RWPE1 (cell line): ENCODE results near the gene LPAR6.

Source experiments
- CTCF ChIA-PET: fragments of 350-600 bp; sonication (Branson Sonifier 250); formaldehyde crosslinking; extraction: SDS; loops from one replicate; lab custom pipeline; 2021; lab: Yijun Ruan, JAX
- POLR2A ChIA-PET: fragments of 400-600 bp; formaldehyde crosslinking; extraction: SDS; loops from one replicate; lab custom pipeline; 2020; ENCODE audit warnings: antibody characterized with exemption; ENCODE audit not compliant: low non-redundant PET; lab: Yijun Ruan, JAX
- DNase-seq: peaks from one replicate; pipeline ENCODE4 v3.0.0; 2012; ENCODE audit warnings: low spot score
- H3K27ac ChIP-seq: fragments of 450-650 bp; 2 replicates; pipeline ENCODE4 v1.5.1; 2017
- TF ChIP-seq, protein P1 (sequence below): fragments of 450-650 bp; conservative IDR thresholded peaks from 2 replicates; pipeline ENCODE4 v1.5.1; 2017; ENCODE audit warnings: low read depth, mild to moderate bottlenecking

The LPAR6 gene

DNA sequence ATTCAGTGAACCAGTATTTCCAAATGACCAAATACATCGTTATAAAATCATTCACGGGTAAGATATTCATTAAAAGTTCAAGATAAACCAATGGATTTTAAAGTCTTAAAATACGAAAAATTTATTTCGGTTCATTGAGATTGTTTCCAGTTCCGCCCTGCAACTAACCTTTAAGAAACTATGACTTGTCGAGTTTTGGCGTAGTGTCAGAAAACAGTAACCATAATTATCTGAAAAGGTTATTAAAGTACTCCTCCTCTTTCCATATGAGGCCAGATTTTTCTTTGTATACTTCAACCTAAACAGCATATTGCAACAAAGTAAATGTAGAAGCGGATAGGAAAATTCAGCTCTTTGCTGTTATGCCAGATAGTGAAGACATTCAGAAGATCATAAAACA is 26.1 kb downstream of the LPAR6 start:
- TF ChIP-seq, protein P1, sequence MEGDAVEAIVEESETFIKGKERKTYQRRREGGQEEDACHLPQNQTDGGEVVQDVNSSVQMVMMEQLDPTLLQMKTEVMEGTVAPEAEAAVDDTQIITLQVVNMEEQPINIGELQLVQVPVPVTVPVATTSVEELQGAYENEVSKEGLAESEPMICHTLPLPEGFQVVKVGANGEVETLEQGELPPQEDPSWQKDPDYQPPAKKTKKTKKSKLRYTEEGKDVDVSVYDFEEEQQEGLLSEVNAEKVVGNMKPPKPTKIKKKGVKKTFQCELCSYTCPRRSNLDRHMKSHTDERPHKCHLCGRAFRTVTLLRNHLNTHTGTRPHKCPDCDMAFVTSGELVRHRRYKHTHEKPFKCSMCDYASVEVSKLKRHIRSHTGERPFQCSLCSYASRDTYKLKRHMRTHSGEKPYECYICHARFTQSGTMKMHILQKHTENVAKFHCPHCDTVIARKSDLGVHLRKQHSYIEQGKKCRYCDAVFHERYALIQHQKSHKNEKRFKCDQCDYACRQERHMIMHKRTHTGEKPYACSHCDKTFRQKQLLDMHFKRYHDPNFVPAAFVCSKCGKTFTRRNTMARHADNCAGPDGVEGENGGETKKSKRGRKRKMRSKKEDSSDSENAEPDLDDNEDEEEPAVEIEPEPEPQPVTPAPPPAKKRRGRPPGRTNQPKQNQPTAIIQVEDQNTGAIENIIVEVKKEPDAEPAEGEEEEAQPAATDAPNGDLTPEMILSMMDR: no peak
- ChIA-PET CTCF (interaction anchor here (0.6 kb wide), 1 partner anchor 149 kb away, joined by 3 read pairs; no protein-coding TSS in a partner anchor), POLR2A (no interaction called here)
- no peak for DNase-seq
- no peak overlapping the region for H3K27ac ChIP-seq

DNA sequence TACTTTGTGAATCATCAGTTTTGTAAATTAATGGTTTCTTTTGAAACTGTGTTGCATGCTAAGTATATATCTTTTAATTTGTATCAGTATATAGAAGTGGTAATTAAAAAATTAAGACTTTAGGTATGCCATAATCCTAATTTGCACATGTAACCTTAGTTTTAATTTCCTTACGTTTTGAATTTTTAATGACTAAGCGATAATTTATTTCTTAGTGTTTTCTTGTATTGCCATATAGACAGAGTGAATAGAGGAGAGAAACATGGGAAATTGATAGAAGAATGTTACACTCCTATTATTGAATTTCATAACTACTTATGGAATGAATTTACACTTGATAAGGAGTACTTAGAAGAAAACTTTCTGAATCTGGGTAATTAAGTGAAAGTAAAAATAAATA is 29.5 kb downstream of the LPAR6 start:
- DNase-seq: no peak
- no peak overlapping the region for H3K27ac ChIP-seq
- ChIA-PET CTCF (no interaction called here), POLR2A (no interaction called here)
- TF ChIP-seq, protein P1: no peak

DNA sequence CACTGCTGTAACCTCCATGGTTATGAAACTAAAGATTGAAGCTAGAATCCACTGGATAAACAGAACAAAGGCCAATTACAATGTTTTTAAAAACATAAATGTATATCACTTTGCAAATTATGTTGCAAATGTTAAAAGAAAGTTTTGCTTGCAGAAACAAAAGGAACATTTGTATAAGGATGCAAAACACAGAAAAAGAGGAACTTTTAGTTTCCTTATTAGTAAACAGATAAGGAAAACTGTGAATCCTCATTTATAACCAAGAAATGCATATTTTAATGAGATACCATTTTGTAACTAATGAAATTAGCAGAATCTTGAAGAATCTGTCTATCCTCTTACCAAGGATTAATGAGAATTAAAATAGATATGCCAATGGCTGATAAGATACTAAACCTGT is 32.3 kb downstream of the LPAR6 start:
- POLR2A ChIA-PET: no interaction called here
- TF ChIP-seq, protein P1: no peak
- CTCF ChIA-PET: interaction anchor here (0.7 kb wide), 1 partner anchor 18 kb away, joined by 3 read pairs; no protein-coding TSS in a partner anchor
- DNase-seq: no peak
- no peak overlapping the region for H3K27ac ChIP-seq

DNA sequence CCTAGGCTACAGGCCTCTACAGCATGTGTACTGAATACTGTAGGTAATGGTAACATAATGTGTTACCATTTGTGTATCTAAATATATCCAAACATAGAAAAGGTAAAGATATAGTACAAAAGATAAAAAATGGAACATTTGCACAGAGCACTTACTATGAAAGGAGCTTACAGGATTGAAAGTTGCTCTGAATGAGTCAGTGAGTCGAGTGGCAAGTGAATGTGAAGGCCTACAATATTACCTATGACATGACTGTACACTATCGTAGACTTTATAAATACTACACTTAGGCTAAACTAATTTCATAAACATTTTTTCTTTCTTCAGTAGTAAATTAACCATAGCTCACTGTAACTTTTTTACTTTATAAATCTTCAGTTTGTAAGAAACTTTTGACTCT is 35.1 kb downstream of the LPAR6 start:
- H3K27ac ChIP-seq: no peak overlapping the region
- DNase-seq: no peak
- TF ChIP-seq, protein P1: no peak
- ChIA-PET POLR2A (interaction anchor here (0.6 kb wide), 1 partner anchor 145 kb away, joined by 6 read pairs; the partner anchor contains the start of gene ITM2B), CTCF (interaction anchor here (0.6 kb wide), 1 partner anchor 1597 kb away, joined by 3 read pairs; no protein-coding TSS in a partner anchor)

DNA sequence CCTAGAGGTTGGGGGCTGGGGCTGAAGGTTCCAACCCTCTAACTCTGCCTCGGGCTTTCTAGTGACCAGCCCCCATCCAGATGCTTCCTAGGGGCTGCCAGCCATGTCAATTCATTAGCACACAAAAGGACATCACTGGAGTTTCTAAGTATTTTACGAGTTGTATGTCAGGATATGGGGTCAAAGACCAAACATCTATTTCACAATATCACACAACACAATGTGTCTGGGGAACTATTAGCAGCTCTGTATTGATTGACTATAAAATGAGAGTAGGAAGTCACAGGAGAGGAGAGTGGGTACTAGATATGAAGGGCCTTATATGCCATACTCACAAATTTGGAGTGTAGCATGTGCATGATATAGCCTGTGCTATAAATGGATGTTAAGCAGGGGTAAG is 42.1 kb downstream of the LPAR6 start:
- ChIA-PET CTCF (no interaction called here), POLR2A (no interaction called here)
- no peak overlapping the region for H3K27ac ChIP-seq
- no peak for DNase-seq
- TF ChIP-seq, protein P1: no peak

DNA sequence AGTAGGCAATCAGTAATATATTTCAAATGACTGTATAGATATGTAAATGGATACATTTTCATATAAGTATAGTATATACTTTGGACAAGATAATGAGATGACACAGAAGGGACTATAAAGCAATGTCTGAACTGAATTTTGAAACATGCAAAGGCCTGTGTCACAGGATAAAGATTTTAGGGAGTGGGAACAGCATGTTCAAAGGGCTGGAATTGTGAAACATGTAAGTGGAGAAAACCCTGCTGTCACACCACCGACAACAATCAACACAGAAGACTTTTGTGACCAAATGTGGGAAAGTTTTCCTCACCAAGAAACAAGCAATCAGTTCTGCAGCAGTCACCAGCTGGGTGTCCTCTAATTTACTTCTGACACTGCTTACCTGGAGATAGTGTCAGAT is 42.9 kb downstream of the LPAR6 start:
- ChIA-PET POLR2A (no interaction called here), CTCF (no interaction called here)
- DNase-seq: no peak
- H3K27ac ChIP-seq: no peak overlapping the region
- TF ChIP-seq, protein P1: no peak
